HG02981 (cell line): ENCODE data around the gene RALB.

Source experiments
- ATAC-seq: cut with Tn5 transposase; IDR thresholded peaks from one replicate; pipeline ENCODE4 v1.9.1; 2021; ENCODE audit warnings: mild to moderate bottlenecking, moderate library complexity; ENCODE audit not compliant: unreplicated experiment

RALB gene

GRCh38 chr2:120261387-120262006 is 8.8 kb downstream of the RALB start:
- peak; percentile 64 for ATAC-seq

GRCh38 chr2:120262150-120262549 is 9.5 kb downstream of the RALB start:
- no peak for ATAC-seq

GRCh38 chr2:120262761-120263428 is 10.2 kb downstream of the RALB start:
- ATAC-seq = no peak

- no peak for ATAC-seq
Observed at GRCh38 chr2:120265006-120265405, 12.4 kb downstream of the RALB start.

GRCh38 chr2:120267348-120267747 is 14.7 kb downstream of the RALB start:
- no peak for ATAC-seq

GRCh38 chr2:120269076-120269744 is 16.6 kb downstream of the RALB start:
- no peak for ATAC-seq

- no peak for ATAC-seq
Observed at GRCh38 chr2:120269816-120270215, 17.2 kb downstream of the RALB start.

GRCh38 chr2:120271711-120272379 is 19.2 kb downstream of the RALB start:
- ATAC-seq = no peak

GRCh38 chr2:120272763-120273481 is 20.3 kb downstream of the RALB start:
- ATAC-seq = no peak

- no peak for ATAC-seq
Observed at GRCh38 chr2:120275617-120276400, 23.2 kb downstream of the RALB start.

GRCh38 chr2:120277505-120278205 is 25.0 kb downstream of the RALB start:
- no peak for ATAC-seq

GRCh38 chr2:120278901-120279300 is 26.2 kb downstream of the RALB start:
- no peak for ATAC-seq

GRCh38 chr2:120279708-120280107 is 27.1 kb downstream of the RALB start:
- no peak for ATAC-seq

- ATAC-seq = no peak
Observed at GRCh38 chr2:120283649-120284048, 31.0 kb downstream of the RALB start.

- ATAC-seq = no peak
Observed at GRCh38 chr2:120285056-120285455, 32.4 kb downstream of the RALB start.

GRCh38 chr2:120287183-120288015 is 34.7 kb downstream of the RALB start:
- peak; percentile 98 for ATAC-seq

GRCh38 chr2:120288016-120288373 is 35.3 kb downstream of the RALB start:
- ATAC-seq = no peak

- no peak for ATAC-seq
Observed at GRCh38 chr2:120289221-120289906, 36.7 kb downstream of the RALB start.
